HepG2 (cell line): ENCODE data around the gene AKAP6. TPM values are rescaled to one million over a fixed set of nuclear protein-coding genes. Genes with fewer than 3 reads are reported as not detected.

Experiments used
- ATAC-seq: fragments of 200-7000 bp; cut with Tn5 transposase; 3 replicates; pipeline ENCODE4 v1.9.1; 2020; ENCODE audit warnings: mild to moderate bottlenecking, moderate library complexity
- BruUV-seq: library from RNA; stranded (reverse); fragments of 400-500 nt; replicated peaks from 2 replicates; lab custom pipeline; 2021; lab: Mats Ljungman, UMichigan
- CTCF ChIA-PET: fragments of 300-600 bp; formaldehyde crosslinking; extraction: SDS; loops from one replicate; lab custom pipeline; 2021; ENCODE audit warnings: low total read pairs, inconsistent platforms, low intra/inter-chr PET ratio; lab: Yijun Ruan, JAX
- POLR2A ChIA-PET: fragments of 350-600 bp; sonication (Branson Sonifier 250); formaldehyde crosslinking; loops from one replicate; lab custom pipeline; 2020; ENCODE audit warnings: antibody characterized with exemption, inconsistent platforms; lab: Yijun Ruan, JAX
- DNase-seq: peaks from one replicate; pipeline ENCODE4 v3.0.0-alpha.2; 2015; ENCODE audit warnings: low spot score
- FAIRE-seq: peaks from 3 replicates; lab custom pipeline; 2011; peaks lifted over from hg19 to GRCh38; lab: Jason Lieb, UNC
- H2AFZ ChIP-seq: one replicate; pipeline ENCODE4 v1.6.1; 2011; ENCODE audit warnings: low read length, inconsistent platforms
- H3K27ac ChIP-seq: fragments of 300-600 bp; 3 replicates; pipeline ENCODE4 v1.8.0; 2011; ENCODE audit warnings: mixed run types, mild to moderate bottlenecking, mixed read lengths, low read length, inconsistent platforms; ENCODE audit not compliant: insufficient read depth; ENCODE audit errors: extremely low read length
- H3K27me3 ChIP-seq, 2 experiments: fragments of 200-600 bp in 1 of 2; 2 replicates in 1 of 2; 3 replicates in 1 of 2; pipeline versions ENCODE4 v1.6.0 to v1.8.0; 2011; ENCODE audit warnings: low read length in 2 of 2, mild to moderate bottlenecking in 2 of 2, moderate library complexity in 2 of 2, inconsistent platforms in 1 of 2; ENCODE audit not compliant: insufficient read depth in 2 of 2, control insufficient read depth in 1 of 2
- H3K36me3 ChIP-seq, 2 experiments: fragments of 200-600 bp in 1 of 2; replicated peaks in 1 of 2; 2 replicates in 1 of 2; 3 replicates in 1 of 2; pipeline versions ENCODE4 v1.5.1 to v1.8.0; 2011; ENCODE audit warnings: low read length in 2 of 2, inconsistent platforms in 1 of 2; ENCODE audit not compliant: insufficient read depth in 2 of 2, control insufficient read depth in 1 of 2
- H3K4me1 ChIP-seq: 2 replicates; pipeline ENCODE4 v1.5.1; 2012; ENCODE audit warnings: low read length, inconsistent platforms; ENCODE audit not compliant: insufficient read depth
- H3K4me2 ChIP-seq: 2 replicates; pipeline ENCODE4 v1.6.0; 2011; ENCODE audit warnings: low read depth, low read length, inconsistent platforms
- H3K4me3 ChIP-seq, 3 experiments: fragments of 200-600 bp in 1 of 3; sonication (generic), shearing (Covaris generic) in 1 of 3; replicated peaks in 1 of 3; 2 replicates each; pipeline ENCODE4 v1.5.1; 2011 to 2016; ENCODE audit warnings: low read length in 3 of 3, inconsistent platforms in 2 of 3, low read depth in 2 of 3, mild to moderate bottlenecking in 2 of 3, control low read depth in 1 of 3, mixed read lengths in 1 of 3; ENCODE audit not compliant: insufficient read depth in 1 of 3
- H3K79me2 ChIP-seq: one replicate; pipeline ENCODE4 v1.6.1; 2011; ENCODE audit warnings: low read length, inconsistent platforms; ENCODE audit not compliant: insufficient read depth
- H3K9ac ChIP-seq: 2 replicates; pipeline ENCODE4 v1.6.0; 2011; ENCODE audit warnings: mild to moderate bottlenecking, low read depth, low read length, inconsistent platforms; ENCODE audit not compliant: insufficient read depth
- H3K9me3 ChIP-seq: 2 replicates; pipeline ENCODE4 v1.5.1; 2012; ENCODE audit warnings: mild to moderate bottlenecking, low read length
- H4K20me1 ChIP-seq: 2 replicates; pipeline ENCODE4 v1.6.0; 2011; ENCODE audit warnings: inconsistent platforms, mild to moderate bottlenecking, low read length, moderate library complexity; ENCODE audit not compliant: insufficient read depth
- ARHGAP35 ChIP-seq: sonication (generic); formaldehyde crosslinking; IDR thresholded peaks from 2 replicates; pipeline ENCODE4 v1.9.0; 2022; ENCODE audit warnings: mild to moderate bottlenecking, inconsistent platforms, moderate library complexity, missing genetic modification reagents, borderline replicate concordance
- ATAD3A ChIP-seq: sonication (generic); formaldehyde crosslinking; IDR thresholded peaks from 2 replicates; pipeline ENCODE4 v1.4.0; 2020; ENCODE audit warnings: missing genetic modification reagents
- BCL6 ChIP-seq: IDR thresholded peaks from 2 replicates; pipeline ENCODE4 v1.6.1; 2016; ENCODE audit warnings: missing genetic modification reagents, missing compliant biosample characterization
- CHD4 ChIP-seq: fragments of 200-600 bp; sonication (generic); IDR thresholded peaks from 2 replicates; pipeline ENCODE4 v1.7.0; 2017; ENCODE audit warnings: mild to moderate bottlenecking, low read length, borderline replicate concordance
- CREM ChIP-seq, 2 experiments: sonication (generic) in 1 of 2; formaldehyde crosslinking in 1 of 2; IDR thresholded peaks; 2 replicates each; pipeline versions ENCODE4 v1.4.0 to v1.6.1; 2016 to 2020; ENCODE audit warnings: antibody characterized with exemption in 1 of 2, mild to moderate bottlenecking in 1 of 2, missing genetic modification reagents in 1 of 2
- ELF3 ChIP-seq: IDR thresholded peaks from 2 replicates; pipeline ENCODE4 v1.6.1; 2016; ENCODE audit warnings: missing genetic modification reagents, missing compliant biosample characterization
- IRF2 ChIP-seq: IDR thresholded peaks from 2 replicates; pipeline ENCODE4 v1.6.1; 2018; ENCODE audit warnings: missing genetic modification reagents, missing compliant biosample characterization
- NFYC ChIP-seq: IDR thresholded peaks from 2 replicates; pipeline ENCODE4 v1.6.1; 2016; ENCODE audit warnings: missing genetic modification reagents, missing compliant biosample characterization
- U2AF1 ChIP-seq: fragments of 200-400 bp; formaldehyde crosslinking; optimal IDR thresholded peaks from 2 replicates; pipeline ENCODE3; 2017; ENCODE audit warnings: mild to moderate bottlenecking, low read depth, low read length
- U2AF2 ChIP-seq: fragments of 200-400 bp; formaldehyde crosslinking; IDR thresholded peaks from 2 replicates; pipeline ENCODE4 v1.6.1; 2017; ENCODE audit warnings: low read depth, mild to moderate bottlenecking, low read length
- ZBTB8A ChIP-seq: sonication (generic); formaldehyde crosslinking; IDR thresholded peaks from 2 replicates; pipeline ENCODE4 v1.4.0; 2020; ENCODE audit warnings: mild to moderate bottlenecking, low read depth, missing genetic modification reagents, borderline replicate concordance
- ZNF10 ChIP-seq: sonication (generic); formaldehyde crosslinking; IDR thresholded peaks from 2 replicates; pipeline ENCODE4 v1.4.0; 2020; ENCODE audit warnings: mild to moderate bottlenecking, low read depth, missing genetic modification reagents, borderline replicate concordance
- ZNF207 ChIP-seq: fragments of 450-650 bp; IDR thresholded peaks from 2 replicates; pipeline ENCODE4 v1.6.1; 2016; ENCODE audit warnings: antibody characterized with exemption, borderline replicate concordance
- ZNF768 ChIP-seq: sonication (generic); formaldehyde crosslinking; IDR thresholded peaks from 2 replicates; pipeline ENCODE4 v1.4.0; 2020; ENCODE audit warnings: missing genetic modification reagents
- ZNF790 ChIP-seq: sonication (generic); formaldehyde crosslinking; IDR thresholded peaks from 2 replicates; pipeline ENCODE4 v1.8.0; 2022; ENCODE audit warnings: missing genetic modification reagents, mild to moderate bottlenecking, borderline replicate concordance
- WGBS: methylation state at CpG from one replicate; pipeline ENCODE4 v1.1.6; 2017; ENCODE audit warnings: low lambda C conversion rate; 5-methylcytosine and 5-hydroxymethylcytosine counted together
- in situ Hi-C: cut with HindIII; loops from 2 replicates; pipeline ENCODE4 v1.10.0; 2017; ENCODE audit warnings: low pct_unique_long_range_greater_than_20kb; ENCODE audit not compliant: extremely low pct_ligation_motif_present
- intact Hi-C: fragments of 100-400 bp; cut with micrococcal nuclease; formaldehyde crosslinking; loops from one replicate; pipeline ENCODE4 v1.10.0; 2022; ENCODE audit not compliant: unreplicated experiment
- polyA plus RNA-seq, 8 experiments: library from polyadenylated mRNA; depleted of rRNA in 3 of 8; stranded (reverse) in 7 of 8; unstranded in 1 of 8; fragments of >200 nt; fragmentation: Illumina TruSeq in 4 of 8; extraction: Trizol in 4 of 8; gene quantifications; 2 replicates each; pipeline versions ENCODE4 v1.2.1 to v1.2.3, GENCODE V29; 2011 to 2016; ENCODE audit warnings: low read depth in 4 of 8, missing spikeins in 1 of 8, mixed read lengths in 1 of 8; ENCODE audit not compliant: insufficient read depth in 1 of 8
- total RNA-seq, 5 experiments: library from RNA; depleted of rRNA; stranded (reverse); fragments of >200 nt; fragmentation: Illumina TruSeq; extraction: Trizol; gene quantifications; 2 replicates each; pipeline ENCODE4 v1.2.3, GENCODE V29; 2016; ENCODE audit warnings: low read depth in 1 of 5
- TF ChIP-seq, protein P1 (sequence below): sonication (generic); formaldehyde crosslinking; IDR thresholded peaks from 2 replicates; pipeline ENCODE4 v1.8.0; 2022; ENCODE audit warnings: mild to moderate bottlenecking, missing genetic modification reagents, borderline replicate concordance
- TF ChIP-seq, protein P2 (sequence below): sonication (generic); formaldehyde crosslinking; IDR thresholded peaks from 2 replicates; pipeline ENCODE4 v1.4.0; 2020; ENCODE audit warnings: missing genetic modification reagents, low read depth, mild to moderate bottlenecking, borderline replicate concordance
- TF ChIP-seq, protein P3 (sequence below): sonication (generic); formaldehyde crosslinking; IDR thresholded peaks from 2 replicates; pipeline ENCODE4 v1.8.1; 2023; ENCODE audit warnings: mild to moderate bottlenecking, moderate library complexity, missing genetic modification reagents
- TF ChIP-seq, protein P4 (sequence below): sonication (generic); formaldehyde crosslinking; IDR thresholded peaks from 2 replicates; pipeline ENCODE4 v1.4.0; 2020; ENCODE audit warnings: missing genetic modification reagents, borderline replicate concordance

Gene AKAP6
- total and polyA plus RNA-seq, 2 of the 13 experiments (the other 11 are each of a cell fraction or from before 2014, with no cell fraction given), result 1.4 TPM

DNA sequence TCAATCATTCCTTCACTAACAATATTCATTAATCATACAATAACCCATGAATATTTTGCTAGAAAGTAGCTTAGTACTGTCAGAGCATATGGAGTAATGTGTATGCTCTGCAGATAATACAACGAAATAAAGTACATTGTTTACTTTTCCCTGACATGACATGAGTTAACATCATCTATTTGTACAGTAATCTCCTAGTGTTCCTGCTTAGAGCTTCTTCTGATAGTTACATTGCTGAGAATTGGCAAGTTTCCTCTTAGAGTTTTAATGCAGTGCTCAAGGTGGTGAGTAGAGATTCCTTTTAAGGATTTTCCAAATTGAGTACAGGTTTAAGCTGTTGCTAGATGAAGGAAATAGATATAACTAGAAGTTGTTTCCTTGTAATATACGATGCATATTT is 445.1 kb downstream of the AKAP6 start:
- FAIRE-seq, result no peak
- intact Hi-C loops, result no loop called here
- no peaks in the 10 kb centered on the region for H3K79me2 ChIP-seq
- TF ChIP-seq ELF3 (CRISPR knock-in tag) (no peak), ZNF790 (CRISPR knock-in tag) (no peak), CREM (IDR thresholded peaks at IDR 0.05) (no peak), CREM (CRISPR knock-in tag; IDR thresholded peaks at IDR 0.05) (no peak), ZNF207 (no peak), U2AF2 (no peak), IRF2 (CRISPR knock-in tag) (no peak), CHD4 (no peak), BCL6 (CRISPR knock-in tag) (no peak), ZNF10 (CRISPR knock-in tag) (no peak), NFYC (CRISPR knock-in tag) (no peak), ATAD3A (CRISPR knock-in tag) (no peak), U2AF1 (no peak), ZBTB8A (CRISPR knock-in tag) (no peak), ARHGAP35 (CRISPR knock-in tag) (no peak), ZNF768 (CRISPR knock-in tag) (no peak)
- TF ChIP-seq, protein P1, sequence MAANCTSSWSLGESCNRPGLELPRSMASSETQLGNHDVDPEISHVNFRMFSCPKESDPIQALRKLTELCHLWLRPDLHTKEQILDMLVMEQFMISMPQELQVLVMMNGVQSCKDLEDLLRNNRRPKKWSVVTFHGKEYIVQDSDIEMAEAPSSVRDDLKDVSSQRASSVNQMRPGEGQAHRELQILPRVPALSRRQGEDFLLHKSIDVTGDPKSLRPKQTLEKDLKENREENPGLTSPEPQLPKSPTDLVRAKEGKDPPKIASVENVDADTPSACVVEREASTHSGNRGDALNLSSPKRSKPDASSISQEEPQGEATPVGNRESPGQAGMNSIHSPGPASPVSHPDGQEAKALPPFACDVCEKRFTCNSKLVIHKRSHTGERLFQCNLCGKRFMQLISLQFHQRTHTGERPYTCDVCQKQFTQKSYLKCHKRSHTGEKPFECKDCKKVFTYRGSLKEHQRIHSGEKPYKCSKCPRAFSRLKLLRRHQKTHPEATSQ (CRISPR knock-in tag), result no peak
- TF ChIP-seq, protein P2, sequence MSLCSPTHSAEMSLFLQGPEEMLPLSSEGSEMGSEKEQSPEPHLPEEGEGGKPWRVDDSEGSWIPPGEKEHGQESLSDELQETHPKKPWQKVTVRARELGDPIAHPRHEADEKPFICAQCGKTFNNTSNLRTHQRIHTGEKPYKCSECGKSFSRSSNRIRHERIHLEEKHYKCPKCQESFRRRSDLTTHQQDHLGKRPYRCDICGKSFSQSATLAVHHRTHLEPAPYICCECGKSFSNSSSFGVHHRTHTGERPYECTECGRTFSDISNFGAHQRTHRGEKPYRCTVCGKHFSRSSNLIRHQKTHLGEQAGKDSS (CRISPR knock-in tag), result no peak
- TF ChIP-seq, protein P3, sequence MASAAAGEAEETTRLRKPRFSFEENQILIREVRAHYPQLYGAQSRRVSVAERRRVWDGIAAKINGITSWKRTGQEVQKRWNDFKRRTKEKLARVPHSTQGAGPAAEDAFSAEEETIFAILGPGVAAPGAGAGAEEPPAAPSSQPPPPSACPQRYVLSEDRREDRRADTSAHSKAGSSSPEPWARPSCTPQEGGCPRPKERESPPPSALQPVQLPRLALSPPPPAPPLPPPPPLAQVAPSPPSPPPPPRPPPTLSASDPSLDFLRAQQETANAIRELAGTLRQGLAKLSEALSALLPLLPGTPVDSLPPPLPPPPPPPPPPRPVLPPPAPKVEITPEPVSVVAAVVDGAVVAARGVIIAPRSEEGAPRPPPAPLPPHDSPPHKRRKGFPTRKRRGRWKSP, result no peak
- TF ChIP-seq, protein P4, sequence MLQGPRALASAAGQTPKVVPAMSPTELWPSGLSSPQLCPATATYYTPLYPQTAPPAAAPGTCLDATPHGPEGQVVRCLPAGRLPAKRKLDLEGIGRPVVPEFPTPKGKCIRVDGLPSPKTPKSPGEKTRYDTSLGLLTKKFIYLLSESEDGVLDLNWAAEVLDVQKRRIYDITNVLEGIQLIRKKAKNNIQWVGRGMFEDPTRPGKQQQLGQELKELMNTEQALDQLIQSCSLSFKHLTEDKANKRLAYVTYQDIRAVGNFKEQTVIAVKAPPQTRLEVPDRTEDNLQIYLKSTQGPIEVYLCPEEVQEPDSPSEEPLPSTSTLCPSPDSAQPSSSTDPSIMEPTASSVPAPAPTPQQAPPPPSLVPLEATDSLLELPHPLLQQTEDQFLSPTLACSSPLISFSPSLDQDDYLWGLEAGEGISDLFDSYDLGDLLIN (CRISPR knock-in tag), result no peak
- DNase-seq, result no peak
- H3K9ac ChIP-seq, result no peak overlapping the region
- ChIA-PET POLR2A (no interaction called here), CTCF (no interaction called here)
- no peak for ATAC-seq
- H3K9me3 ChIP-seq, result peaks cover 94% of the 10 kb centered on the region
- no peaks in the 10 kb centered on the region for H3K27me3 ChIP-seq
- no peak overlapping the region for H3K27ac ChIP-seq
- 4% methylated on average over 2 of the region's 2 CpGs for WGBS
- no peak overlapping the region for H3K4me2 ChIP-seq
- no peaks in the 10 kb centered on the region for H3K36me3 ChIP-seq
- no peaks in the 10 kb centered on the region for H4K20me1 ChIP-seq
- no TSS peak for BruUV-seq
- H2AFZ ChIP-seq, result no peak overlapping the region
- H3K4me3 ChIP-seq, result no peak overlapping the region
- in situ Hi-C loops, result no loop called here
- no peaks in the 10 kb centered on the region for H3K4me1 ChIP-seq
